Trophoblast cell (in vitro differentiated cells and primary cell): Measurements from ENCODE around the gene GPR65.

Source experiments
- DNase-seq, 2 donors: peaks; one replicate each; pipeline ENCODE4 v3.0.0-alpha.2; 2016
- H2AFZ ChIP-seq: 2 replicates; pipeline ENCODE4 v1.6.1; 2013; ENCODE audit warnings: low read length, moderate library complexity, mild to moderate bottlenecking; ENCODE audit not compliant: insufficient read depth, poor library complexity
- H2AK5ac ChIP-seq: 2 replicates; pipeline ENCODE4 v1.6.1; 2013; ENCODE audit warnings: mild to moderate bottlenecking, low read length
- H2BK120ac ChIP-seq: 2 replicates; pipeline ENCODE4 v1.6.1; 2013; ENCODE audit warnings: low read length, mild to moderate bottlenecking, moderate library complexity; ENCODE audit not compliant: insufficient read depth, poor library complexity
- H2BK12ac ChIP-seq: 2 replicates; pipeline ENCODE4 v1.6.1; 2013; ENCODE audit warnings: mild to moderate bottlenecking, low read length, moderate library complexity
- H2BK5ac ChIP-seq: 2 replicates; pipeline ENCODE4 v1.6.1; 2013; ENCODE audit warnings: low read length, low read depth, moderate library complexity, mild to moderate bottlenecking; ENCODE audit not compliant: poor library complexity
- H3K14ac ChIP-seq: 2 replicates; pipeline ENCODE4 v1.6.1; 2013; ENCODE audit warnings: mild to moderate bottlenecking, low read length
- H3K18ac ChIP-seq: 2 replicates; pipeline ENCODE4 v1.6.1; 2013; ENCODE audit warnings: mild to moderate bottlenecking, low read length
- H3K23ac ChIP-seq: 2 replicates; pipeline ENCODE4 v1.6.1; 2013; ENCODE audit warnings: low read length
- H3K27ac ChIP-seq: 2 replicates; pipeline ENCODE4 v1.5.1; 2013; ENCODE audit warnings: low read depth, mild to moderate bottlenecking, inconsistent platforms, low read length, moderate library complexity
- H3K27me3 ChIP-seq: 2 replicates; pipeline ENCODE4 v1.6.1; 2013; ENCODE audit warnings: inconsistent platforms, mild to moderate bottlenecking, low read length, moderate library complexity; ENCODE audit not compliant: insufficient read depth
- H3K36me3 ChIP-seq, 2 experiments: 1 replicate in 1 of 2; 2 replicates in 1 of 2; pipeline ENCODE4 v1.6.1; 2013; ENCODE audit warnings: low read length in 2 of 2, mild to moderate bottlenecking in 2 of 2, moderate library complexity in 1 of 2; ENCODE audit not compliant: insufficient read depth in 2 of 2, control insufficient read depth in 1 of 2
- H3K4ac ChIP-seq: 2 replicates; pipeline ENCODE4 v1.6.1; 2013; ENCODE audit warnings: low read depth, mild to moderate bottlenecking, low read length, moderate library complexity
- H3K4me1 ChIP-seq, 2 experiments: 1 replicate in 1 of 2; 2 replicates in 1 of 2; pipeline ENCODE4 v1.6.1; 2013; ENCODE audit warnings: low read length in 2 of 2, mild to moderate bottlenecking in 2 of 2, moderate library complexity in 1 of 2; ENCODE audit not compliant: insufficient read depth in 2 of 2, control insufficient read depth in 1 of 2
- H3K4me2 ChIP-seq: 2 replicates; pipeline ENCODE4 v1.6.1; 2013; ENCODE audit warnings: inconsistent platforms, mild to moderate bottlenecking, low read length, moderate library complexity
- H3K4me3 ChIP-seq: 2 replicates; pipeline ENCODE4 v1.5.1; 2013; ENCODE audit warnings: mild to moderate bottlenecking, low read depth, low read length, inconsistent platforms
- H3K79me1 ChIP-seq: one replicate; pipeline ENCODE4 v1.6.1; 2013; ENCODE audit warnings: low read length
- H3K79me2 ChIP-seq: 2 replicates; pipeline ENCODE4 v1.6.1; 2013; ENCODE audit warnings: low read length, mild to moderate bottlenecking; ENCODE audit not compliant: control insufficient read depth, insufficient read depth, poor library complexity
- H3K9ac ChIP-seq: 2 replicates; pipeline ENCODE4 v1.6.1; 2013; ENCODE audit warnings: mild to moderate bottlenecking, low read length
- H3K9me3 ChIP-seq: 2 replicates; pipeline ENCODE4 v1.6.1; 2013; ENCODE audit warnings: low read depth, mild to moderate bottlenecking, control low read depth, inconsistent platforms, low read length; ENCODE audit not compliant: insufficient read depth
- H4K12ac ChIP-seq: 2 replicates; pipeline ENCODE4 v1.6.1; 2013; ENCODE audit warnings: low read depth, mild to moderate bottlenecking, low read length, moderate library complexity
- H4K8ac ChIP-seq: 2 replicates; pipeline ENCODE4 v1.6.1; 2013; ENCODE audit warnings: low read depth, mild to moderate bottlenecking, low read length, moderate library complexity
- H4K91ac ChIP-seq: one replicate; pipeline ENCODE4 v1.6.1; 2013; ENCODE audit warnings: low read depth, mild to moderate bottlenecking, low read length, moderate library complexity
- WGBS: extraction: QIAGEN DNeasy Blood & Tissue Kit; methylation state at CpG from one replicate; pipeline ENCODE4 v1.1.7; 2013; ENCODE audit warnings: missing lambda C conversion rate; ENCODE audit not compliant: insufficient read length, insufficient coverage; ENCODE audit errors: extremely low coverage; 5-methylcytosine and 5-hydroxymethylcytosine counted together

GPR65 gene

DNA sequence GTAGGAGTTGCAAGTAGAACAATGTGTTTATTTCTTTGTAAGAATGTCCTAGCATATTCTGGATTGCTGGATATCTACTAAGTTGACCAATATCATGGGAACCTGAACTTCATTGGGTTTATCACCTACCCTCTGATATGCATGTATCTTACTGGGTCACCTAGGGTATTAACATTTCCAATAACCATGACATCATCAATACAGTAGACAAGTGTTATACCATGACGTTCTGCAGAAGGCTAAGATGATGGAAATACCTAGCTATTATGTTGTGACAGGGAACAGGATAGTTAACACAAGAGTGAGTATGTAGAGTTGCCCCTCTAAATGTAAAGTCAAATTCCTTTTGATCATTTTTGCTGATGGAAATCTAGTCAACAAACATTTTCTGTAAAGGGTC is 26.0 kb downstream of the GPR65 start:
- no peak overlapping the region for H4K8ac ChIP-seq
- H3K9me3 ChIP-seq, result no peaks in the 10 kb centered on the region
- no peak overlapping the region for H3K4ac ChIP-seq

GRCh38 chr14:88032373-88032772 is 27.4 kb downstream of the GPR65 start:
- no CpG with 5 or more reads among the region's 1 CpG for WGBS
- no peak overlapping the region for H3K27ac ChIP-seq

More for the DNA sequence above, 26.0 kb downstream of the GPR65 start:
- Histone ChIP-seq H2AFZ (no peak overlapping the region), H3K79me1 (no peaks in the 10 kb centered on the region), H2BK5ac (no peak overlapping the region), H3K23ac (no peak overlapping the region), H3K36me3 (no peaks in the 10 kb centered on the region), H3K18ac (no peak overlapping the region), H2BK120ac (no peak overlapping the region), H3K9ac (no peak overlapping the region), H3K4me2 (no peak overlapping the region), H2BK12ac (no peak overlapping the region), H3K27me3 (no peaks in the 10 kb centered on the region), H4K12ac (no peak overlapping the region), H4K91ac (no peak overlapping the region), H2AK5ac (no peak overlapping the region), H3K79me2 (no peaks in the 10 kb centered on the region), H3K4me1 (no peaks in the 10 kb centered on the region), H3K27ac (no peak overlapping the region), H3K14ac (no peak overlapping the region), H3K4me3 (no peak overlapping the region)
- WGBS, result no CpG with 5 or more reads among the region's 1 CpG
- DNase-seq, result no peak

GRCh38 chr14:88034076-88034475 is 29.1 kb downstream of the GPR65 start:
- Histone ChIP-seq H4K91ac (no peak overlapping the region), H4K8ac (no peak overlapping the region), H2AFZ (no peak overlapping the region), H4K12ac (no peak overlapping the region), H3K4ac (no peak overlapping the region), H3K27ac (no peak overlapping the region), H3K79me1 (no peaks in the 10 kb centered on the region), H3K18ac (no peak overlapping the region), H3K9me3 (no peaks in the 10 kb centered on the region), H3K9ac (no peak overlapping the region), H3K27me3 (no peaks in the 10 kb centered on the region), H3K4me3 (no peak overlapping the region), H3K14ac (no peak overlapping the region), H3K4me1 (no peaks in the 10 kb centered on the region), H2BK120ac (no peak overlapping the region), H3K23ac (no peak overlapping the region), H3K4me2 (no peak overlapping the region), H2AK5ac (no peak overlapping the region), H3K36me3 (no peaks in the 10 kb centered on the region), H3K79me2 (no peaks in the 10 kb centered on the region), H2BK5ac (no peak overlapping the region), H2BK12ac (no peak overlapping the region)
- no peak for DNase-seq
- WGBS, result no CpG with 5 or more reads among the region's 2 CpGs

More at GRCh38 chr14:88032373-88032772, 27.4 kb downstream of the GPR65 start:
- H3K9ac ChIP-seq, result no peak overlapping the region
- no peaks in the 10 kb centered on the region for H3K9me3 ChIP-seq
- H3K14ac ChIP-seq, result no peak overlapping the region
- no peak overlapping the region for H2BK5ac ChIP-seq
- H3K36me3 ChIP-seq, result no peaks in the 10 kb centered on the region
- H3K18ac ChIP-seq, result no peak overlapping the region
- H2BK12ac ChIP-seq, result no peak overlapping the region
- no peaks in the 10 kb centered on the region for H3K79me1 ChIP-seq
- no peaks in the 10 kb centered on the region for H3K79me2 ChIP-seq
- H3K4ac ChIP-seq, result no peak overlapping the region
- H3K4me3 ChIP-seq, result no peak overlapping the region
- no peak for DNase-seq
- no peaks in the 10 kb centered on the region for H3K27me3 ChIP-seq
- no peak overlapping the region for H3K4me2 ChIP-seq
- H4K12ac ChIP-seq, result no peak overlapping the region
- H3K23ac ChIP-seq, result no peak overlapping the region
- H2AK5ac ChIP-seq, result no peak overlapping the region
- no peak overlapping the region for H2BK120ac ChIP-seq
- H4K91ac ChIP-seq, result no peak overlapping the region
- no peak overlapping the region for H2AFZ ChIP-seq
- H3K4me1 ChIP-seq, result no peaks in the 10 kb centered on the region
- no peak overlapping the region for H4K8ac ChIP-seq

- no peak overlapping the region for H2AFZ ChIP-seq
- H2BK12ac ChIP-seq, result no peak overlapping the region
- H3K14ac ChIP-seq, result no peak overlapping the region
- no peak overlapping the region for H2BK120ac ChIP-seq
- H3K9ac ChIP-seq, result no peak overlapping the region
- no peaks in the 10 kb centered on the region for H3K9me3 ChIP-seq
- no peak overlapping the region for H3K4me2 ChIP-seq
- no peak overlapping the region for H3K18ac ChIP-seq
- no CpG with 5 or more reads among the region's 2 CpGs for WGBS
- no peak overlapping the region for H4K12ac ChIP-seq
- no peak overlapping the region for H4K8ac ChIP-seq
- no peak overlapping the region for H3K27ac ChIP-seq
- H3K4ac ChIP-seq, result no peak overlapping the region
- no peaks in the 10 kb centered on the region for H3K36me3 ChIP-seq
- no peak overlapping the region for H2BK5ac ChIP-seq
- no peaks in the 10 kb centered on the region for H3K4me1 ChIP-seq
- no peak overlapping the region for H3K23ac ChIP-seq
- H3K4me3 ChIP-seq, result no peak overlapping the region
- no peaks in the 10 kb centered on the region for H3K79me1 ChIP-seq
- H4K91ac ChIP-seq, result no peak overlapping the region
- no peak overlapping the region for H2AK5ac ChIP-seq
- no peaks in the 10 kb centered on the region for H3K27me3 ChIP-seq
- H3K79me2 ChIP-seq, result no peaks in the 10 kb centered on the region
- DNase-seq, result no peak
These were observed 31.5 kb downstream of the GPR65 start for GRCh38 chr14:88036422-88036821.
